GM15510 (cell line): Measurements from ENCODE around the gene TMED6.

Experiments
- POLR2A ChIP-seq: IDR thresholded peaks from 3 replicates; pipeline ENCODE4 v1.6.1; 2011; ENCODE audit warnings: borderline replicate concordance; ENCODE audit not compliant: insufficient read length; ENCODE audit errors: extremely low read depth

The TMED6 gene

DNA sequence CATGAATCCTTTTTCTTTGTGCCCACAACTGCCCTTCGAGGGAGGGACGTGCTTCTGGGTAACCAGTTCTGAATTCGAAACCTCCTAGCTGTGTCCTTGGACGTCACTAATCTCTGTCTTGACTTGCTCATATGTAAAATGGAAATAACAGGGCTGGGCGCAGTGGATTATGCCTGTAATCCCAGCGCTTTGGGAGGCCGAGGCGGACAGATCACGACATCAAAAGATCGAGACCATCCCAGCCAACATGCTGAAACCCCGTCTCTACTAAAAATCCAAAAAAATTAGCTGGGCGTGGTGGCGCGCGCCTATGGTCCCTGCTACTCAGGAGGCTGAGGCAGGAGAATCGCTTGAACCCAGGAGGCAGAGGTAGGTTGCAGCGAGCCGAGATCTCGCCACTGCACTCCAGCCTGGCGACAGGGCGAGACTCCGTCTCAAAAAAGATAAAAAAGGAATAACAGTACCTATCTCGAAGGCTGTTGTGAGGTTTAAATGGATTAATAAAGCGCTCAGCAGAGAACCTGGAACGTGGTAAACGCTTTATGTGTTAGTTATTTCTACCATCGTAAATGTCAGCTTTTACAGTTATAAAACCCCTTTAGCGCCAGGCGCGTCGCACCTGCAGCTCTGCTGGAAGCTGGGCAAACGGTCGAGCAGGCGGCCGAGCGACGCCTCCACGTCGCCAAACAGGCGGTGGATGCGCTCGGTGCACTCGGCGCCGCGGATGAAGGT is 12.9 kb downstream of the TMED6 start:
- TF ChIP-seq POLR2A: no peak

GRCh38 chr16:69334696-69335095 is 16.9 kb downstream of the TMED6 start:
- no peak for TF ChIP-seq POLR2A

- peak; percentile 84 for TF ChIP-seq POLR2A
Observed at GRCh38 chr16:69330286-69331109, 21.1 kb downstream of the TMED6 start, which contains the start of gene PDF. PDF (minus strand) TSS chr16:69330588; CDS start chr16:69330570, 18 bp downstream.

DNA sequence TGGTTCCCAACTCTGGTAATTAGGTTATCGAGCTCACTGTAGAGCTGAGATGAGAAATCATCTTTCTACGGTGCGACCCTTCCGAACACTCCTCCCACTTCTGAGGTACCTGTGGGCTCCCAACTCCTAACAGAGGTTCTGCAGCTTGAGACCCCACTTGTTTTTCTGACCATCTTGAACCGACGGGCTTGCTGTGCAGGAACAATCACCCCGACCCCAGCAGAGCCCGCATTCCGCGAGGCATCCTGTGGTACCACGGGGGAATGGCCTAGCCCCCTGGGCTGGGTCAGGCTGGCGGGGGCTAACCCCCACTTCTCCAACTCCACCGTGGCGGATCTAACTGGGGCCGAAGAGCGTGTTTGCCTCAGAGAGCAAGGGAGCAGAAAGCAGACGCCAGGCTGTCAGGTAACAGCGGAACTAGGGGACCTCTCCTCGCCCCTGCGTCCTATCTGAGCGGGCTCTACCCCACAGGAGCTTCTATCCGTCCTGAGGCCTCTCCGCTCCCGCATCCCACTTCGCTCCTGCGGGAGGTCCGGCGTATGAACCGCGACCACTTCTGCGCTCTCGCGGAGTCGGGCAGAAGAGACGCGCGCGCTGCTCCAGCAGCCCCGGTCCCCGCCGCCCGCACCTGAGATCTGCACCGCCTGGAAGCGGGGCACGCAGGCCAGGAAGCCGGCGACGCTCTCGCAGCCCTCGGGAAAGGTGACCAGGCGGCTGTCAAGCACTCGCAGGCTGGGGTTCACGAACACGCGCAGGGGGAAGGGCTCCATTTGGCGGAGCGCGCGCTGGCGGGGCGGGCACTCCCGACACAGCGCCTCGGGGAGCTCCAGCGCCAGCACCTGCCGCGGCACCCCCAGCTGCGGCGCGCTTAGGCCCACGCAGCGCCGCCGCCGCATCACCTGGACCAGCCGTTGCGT is 22.0 kb downstream of the TMED6 start:
- TF ChIP-seq POLR2A: no peak

- TF ChIP-seq POLR2A: no peak
Observed at GRCh38 chr16:69328854-69329316, 22.7 kb downstream of the TMED6 start.

- no peak for TF ChIP-seq POLR2A
Observed at GRCh38 chr16:69327585-69328310, 23.8 kb downstream of the TMED6 start.

GRCh38 chr16:69326172-69326873 is 25.3 kb downstream of the TMED6 start:
- no peak for TF ChIP-seq POLR2A

DNA sequence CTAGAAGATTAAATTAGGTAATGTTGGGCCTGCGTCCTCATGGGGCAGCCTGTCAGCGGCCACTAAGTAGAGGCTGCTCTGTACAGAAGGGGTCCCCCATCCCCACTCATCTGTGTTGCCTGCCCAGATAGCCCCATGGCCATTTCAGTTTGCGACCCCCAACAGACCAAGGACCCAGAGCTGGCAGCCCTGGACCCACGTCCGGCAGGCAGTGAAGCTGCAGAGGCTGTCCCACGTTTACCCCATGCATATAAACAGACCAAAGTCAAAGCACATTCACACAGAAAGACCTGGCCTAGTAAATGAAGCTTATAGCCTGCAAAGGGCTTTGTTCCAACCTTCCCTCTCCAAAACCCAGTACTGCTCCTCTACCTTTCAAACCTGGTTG is 25.8 kb downstream of the TMED6 start:
- no peak for TF ChIP-seq POLR2A

DNA sequence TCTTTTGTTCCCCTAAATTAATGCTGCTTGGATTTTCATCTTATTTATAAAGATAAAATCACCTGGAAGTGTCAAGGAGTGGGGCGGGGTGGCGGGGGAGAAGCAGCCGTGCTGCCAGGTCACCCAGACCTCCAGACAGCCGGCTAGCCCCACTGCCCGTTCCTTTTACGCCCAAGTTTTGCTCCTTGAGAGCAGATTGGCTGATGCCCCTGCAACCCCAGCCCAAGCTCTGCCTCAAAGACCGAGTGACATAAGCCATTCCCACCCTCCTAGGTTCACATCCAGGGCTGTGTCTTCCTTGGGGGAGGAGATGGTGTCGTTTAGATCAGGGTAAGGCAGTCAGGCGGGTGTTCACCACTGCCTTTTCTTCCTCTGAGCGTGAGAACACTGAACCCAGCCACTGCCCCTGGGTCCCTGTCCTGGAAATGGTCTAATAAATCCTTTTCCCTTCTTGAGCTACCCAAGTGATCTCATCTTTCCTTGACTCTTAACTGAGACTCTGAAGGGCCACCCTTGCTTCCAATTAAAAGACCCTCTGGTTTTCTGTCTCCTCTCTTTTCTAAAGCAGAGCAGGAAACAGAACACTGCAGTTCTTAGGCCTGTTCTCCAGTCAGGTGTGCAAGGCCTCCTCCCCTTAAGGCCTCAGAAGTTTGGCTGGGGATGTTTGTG is 26.9 kb downstream of the TMED6 start:
- TF ChIP-seq POLR2A: no peak

- TF ChIP-seq POLR2A: no peak
Observed at GRCh38 chr16:69324013-69324531, 27.5 kb downstream of the TMED6 start.

GRCh38 chr16:69323415-69323814 is 28.2 kb downstream of the TMED6 start:
- TF ChIP-seq POLR2A: no peak

DNA sequence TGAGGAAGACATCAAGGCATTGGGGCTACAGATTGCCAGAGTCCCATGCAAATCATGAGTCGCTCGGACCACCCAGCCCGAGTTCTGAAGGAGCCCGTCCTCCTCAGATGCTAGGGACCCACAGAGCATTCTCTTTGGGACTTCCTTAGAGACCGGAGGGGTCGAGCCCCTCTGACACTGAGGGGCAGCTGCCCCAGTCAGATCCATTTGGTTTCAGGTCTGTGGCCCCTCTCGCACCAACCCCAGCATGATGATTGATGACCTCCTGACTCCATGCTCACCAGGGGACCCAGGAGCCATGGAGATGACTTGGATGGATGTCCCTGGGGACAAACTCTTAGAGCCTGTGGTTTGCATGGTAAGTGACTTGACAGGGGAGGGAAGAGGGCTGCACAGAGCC is 29.2 kb downstream of the TMED6 start:
- no peak for TF ChIP-seq POLR2A

DNA sequence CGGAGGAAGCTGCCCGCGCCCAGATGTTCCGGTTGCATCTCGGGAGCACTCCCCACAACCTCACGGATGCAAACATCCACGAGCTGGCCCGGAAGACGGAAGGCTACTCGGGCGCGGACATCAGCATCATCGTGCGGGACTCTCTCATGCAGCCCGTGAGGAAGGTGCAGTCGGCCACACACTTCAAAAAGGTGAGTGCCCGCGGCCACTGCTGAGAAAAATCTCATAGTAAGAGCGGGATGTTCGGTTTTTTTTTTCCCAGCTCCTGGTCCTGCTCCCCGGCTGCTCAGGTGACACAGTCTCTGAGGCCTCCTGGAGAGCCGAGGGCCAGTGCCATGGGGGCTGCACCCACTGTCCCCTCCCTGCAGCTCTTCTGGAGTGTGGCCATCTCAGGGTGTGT is 30.5 kb downstream of the TMED6 start:
- no peak for TF ChIP-seq POLR2A

DNA sequence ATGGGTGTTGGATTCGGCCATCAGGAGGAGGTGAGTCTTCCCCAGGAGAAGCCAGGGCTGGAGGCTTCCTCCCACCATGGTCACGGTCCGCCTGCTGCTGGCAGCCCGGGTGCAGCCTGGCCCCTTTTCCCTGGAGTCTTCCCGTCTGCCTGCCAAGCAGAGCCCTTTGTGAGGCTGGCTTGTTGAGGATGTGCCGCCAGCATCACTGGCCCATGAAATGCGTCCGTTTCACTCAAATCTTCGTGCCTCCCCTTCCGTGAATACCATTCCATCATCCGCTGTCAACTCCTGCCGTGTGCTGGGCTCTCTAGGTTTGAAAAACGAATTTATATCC is 30.9 kb downstream of the TMED6 start:
- no peak for TF ChIP-seq POLR2A
